Endometrial microvascular endothelial cells (primary cell): ENCODE results near the gene PDE8A. TPM values are rescaled to one million over a fixed set of nuclear protein-coding genes. Genes with fewer than 3 reads are reported as not detected.
"Not testable (repeated sequence)": the region's sequence is repeated elsewhere in the genome, so short reads cannot be mapped to it uniquely, and the experiment has no call there.

Source experiments
- in situ Hi-C: cut with HindIII; loops from 2 replicates; pipeline ENCODE4 v1.10.0; 2017; ENCODE audit warnings: low sequenced_read_pairs, low pct_unique_long_range_greater_than_20kb; ENCODE audit errors: inconsistent ontology term
- total RNA-seq: library from RNA; depleted of rRNA; stranded (reverse); fragments of >200 nt; gene quantifications from one replicate; pipeline ENCODE4 v1.2.3, GENCODE V29; 2015; ENCODE audit errors: inconsistent ontology term

Gene PDE8A
- total RNA-seq, 1 donor from 2014 or later, result 18.6 TPM

- in situ Hi-C loops, result no loop called here
These were observed 192.9 kb downstream of the PDE8A start for GRCh38 chr15:85174521-85174920.

DNA sequence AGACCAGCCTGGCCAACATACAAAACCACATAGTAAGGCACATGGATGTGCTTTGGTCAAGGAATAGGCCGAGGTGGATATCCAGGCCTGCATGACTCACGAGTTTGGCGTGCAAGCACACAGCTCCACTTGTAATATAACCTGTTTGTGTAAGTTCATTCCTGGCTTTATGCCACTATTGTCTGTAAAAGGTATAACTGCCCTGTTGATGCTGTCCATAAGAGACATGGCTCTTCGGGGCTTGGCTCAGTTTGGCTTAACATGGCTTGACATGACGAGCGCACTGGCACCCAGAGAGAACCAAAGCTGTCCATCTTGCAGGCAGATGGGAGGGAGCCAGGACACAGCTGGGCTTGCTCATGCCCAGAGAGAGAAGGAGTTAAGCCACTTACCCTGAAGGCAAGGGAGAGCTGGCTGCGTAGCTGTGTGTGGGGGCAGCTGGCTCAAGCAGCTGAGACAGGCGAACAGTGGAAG lies 195.4 kb downstream of the PDE8A start:
- in situ Hi-C loops, result not testable (repeated sequence)

DNA sequence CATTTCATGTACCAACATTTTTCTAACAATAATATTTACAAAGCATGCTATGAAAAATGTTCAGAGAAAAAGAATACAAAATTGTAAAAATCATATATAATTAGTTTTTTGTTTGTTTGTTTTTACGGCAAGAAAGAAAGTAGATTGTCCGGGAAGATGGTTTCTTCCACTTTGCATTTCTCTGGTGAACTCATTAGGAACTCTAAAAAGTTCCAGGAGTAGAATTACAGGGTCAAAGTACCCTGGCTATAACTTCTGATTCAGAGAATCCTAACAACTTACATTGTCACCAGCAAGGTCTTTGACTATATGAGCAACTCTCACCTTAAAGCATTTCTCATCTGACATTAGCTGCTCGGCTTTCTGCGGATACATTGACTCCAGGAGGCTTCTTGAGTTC lies 196.7 kb downstream of the PDE8A start:
- in situ Hi-C loops, result no loop called here

- in situ Hi-C loops, result no loop called here
These were observed 198.0 kb downstream of the PDE8A start for GRCh38 chr15:85179700-85180099.

DNA sequence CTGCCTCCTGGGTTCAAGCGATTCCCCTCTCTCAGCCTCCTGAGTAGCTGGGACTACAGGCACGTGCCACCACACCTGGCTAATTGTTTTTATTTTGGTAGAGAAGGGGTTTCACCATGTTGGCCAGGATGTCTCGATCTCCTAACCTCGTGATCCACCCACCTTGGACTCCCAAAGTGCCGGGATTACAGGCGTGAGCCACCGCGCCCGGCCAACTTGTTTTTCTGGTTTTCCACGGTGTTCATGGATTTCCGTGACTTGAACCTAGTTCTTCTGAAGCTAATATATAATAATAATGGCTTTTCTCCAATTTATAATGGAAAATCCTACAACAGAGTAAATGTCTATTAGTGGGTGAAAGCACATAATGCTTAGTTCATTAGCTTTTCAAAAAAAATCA lies 203.7 kb downstream of the PDE8A start:
- in situ Hi-C loops, result not testable (repeated sequence)

DNA sequence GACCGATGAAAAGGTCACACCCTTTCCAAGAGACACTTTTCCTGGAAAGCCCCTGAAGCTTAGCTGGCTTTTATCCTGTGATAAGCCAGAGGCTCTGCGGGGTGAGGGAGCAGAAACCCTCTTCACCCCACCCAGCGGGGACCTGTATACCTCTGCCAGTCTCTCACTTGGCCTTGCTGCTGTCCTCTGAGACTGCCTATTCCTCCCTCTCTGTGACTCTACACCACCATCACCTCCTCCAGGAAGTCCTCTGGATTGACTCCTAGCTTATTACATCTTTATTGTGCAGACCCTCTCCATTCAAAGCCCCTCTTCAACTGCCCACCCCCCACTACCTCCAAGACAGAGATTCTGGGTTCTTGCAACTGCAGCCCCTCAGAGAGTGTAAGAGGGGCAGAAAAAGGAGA lies 206.5 kb downstream of the PDE8A start:
- in situ Hi-C loops, result not testable (repeated sequence)

Other genes starting within 250 kb of the PDE8A start
- gene ZNF592, start 233.3 kb upstream of the PDE8A start, total RNA-seq, result 13.6 TPM
- gene ALPK3, start 164.5 kb upstream of the PDE8A start, total RNA-seq, result 7.2 TPM
- gene SLC28A1, start 97.2 kb upstream of the PDE8A start, total RNA-seq, result not detected